Stimulated activated CD4-positive, alpha-beta T cell treated with anti-CD3 and anti-CD28 coated beads, TNF-alpha, amount 100 ng/mL, for 1 hour (primary cell): ENCODE measurements around the gene ARID5B.
"Not testable (repeated sequence)": the region's sequence is repeated elsewhere in the genome, so short reads cannot be mapped to it uniquely, and the experiment has no call there.

ENCODE experiments used
- DNase-seq, 3 donors: peaks; one replicate each; pipeline ENCODE4 v3.0.0-alpha.2; 2020; ENCODE audit warnings: low read depth in 3 of 3, low spot score in 1 of 3

ARID5B gene, protein sequence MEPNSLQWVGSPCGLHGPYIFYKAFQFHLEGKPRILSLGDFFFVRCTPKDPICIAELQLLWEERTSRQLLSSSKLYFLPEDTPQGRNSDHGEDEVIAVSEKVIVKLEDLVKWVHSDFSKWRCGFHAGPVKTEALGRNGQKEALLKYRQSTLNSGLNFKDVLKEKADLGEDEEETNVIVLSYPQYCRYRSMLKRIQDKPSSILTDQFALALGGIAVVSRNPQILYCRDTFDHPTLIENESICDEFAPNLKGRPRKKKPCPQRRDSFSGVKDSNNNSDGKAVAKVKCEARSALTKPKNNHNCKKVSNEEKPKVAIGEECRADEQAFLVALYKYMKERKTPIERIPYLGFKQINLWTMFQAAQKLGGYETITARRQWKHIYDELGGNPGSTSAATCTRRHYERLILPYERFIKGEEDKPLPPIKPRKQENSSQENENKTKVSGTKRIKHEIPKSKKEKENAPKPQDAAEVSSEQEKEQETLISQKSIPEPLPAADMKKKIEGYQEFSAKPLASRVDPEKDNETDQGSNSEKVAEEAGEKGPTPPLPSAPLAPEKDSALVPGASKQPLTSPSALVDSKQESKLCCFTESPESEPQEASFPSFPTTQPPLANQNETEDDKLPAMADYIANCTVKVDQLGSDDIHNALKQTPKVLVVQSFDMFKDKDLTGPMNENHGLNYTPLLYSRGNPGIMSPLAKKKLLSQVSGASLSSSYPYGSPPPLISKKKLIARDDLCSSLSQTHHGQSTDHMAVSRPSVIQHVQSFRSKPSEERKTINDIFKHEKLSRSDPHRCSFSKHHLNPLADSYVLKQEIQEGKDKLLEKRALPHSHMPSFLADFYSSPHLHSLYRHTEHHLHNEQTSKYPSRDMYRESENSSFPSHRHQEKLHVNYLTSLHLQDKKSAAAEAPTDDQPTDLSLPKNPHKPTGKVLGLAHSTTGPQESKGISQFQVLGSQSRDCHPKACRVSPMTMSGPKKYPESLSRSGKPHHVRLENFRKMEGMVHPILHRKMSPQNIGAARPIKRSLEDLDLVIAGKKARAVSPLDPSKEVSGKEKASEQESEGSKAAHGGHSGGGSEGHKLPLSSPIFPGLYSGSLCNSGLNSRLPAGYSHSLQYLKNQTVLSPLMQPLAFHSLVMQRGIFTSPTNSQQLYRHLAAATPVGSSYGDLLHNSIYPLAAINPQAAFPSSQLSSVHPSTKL

DNA sequence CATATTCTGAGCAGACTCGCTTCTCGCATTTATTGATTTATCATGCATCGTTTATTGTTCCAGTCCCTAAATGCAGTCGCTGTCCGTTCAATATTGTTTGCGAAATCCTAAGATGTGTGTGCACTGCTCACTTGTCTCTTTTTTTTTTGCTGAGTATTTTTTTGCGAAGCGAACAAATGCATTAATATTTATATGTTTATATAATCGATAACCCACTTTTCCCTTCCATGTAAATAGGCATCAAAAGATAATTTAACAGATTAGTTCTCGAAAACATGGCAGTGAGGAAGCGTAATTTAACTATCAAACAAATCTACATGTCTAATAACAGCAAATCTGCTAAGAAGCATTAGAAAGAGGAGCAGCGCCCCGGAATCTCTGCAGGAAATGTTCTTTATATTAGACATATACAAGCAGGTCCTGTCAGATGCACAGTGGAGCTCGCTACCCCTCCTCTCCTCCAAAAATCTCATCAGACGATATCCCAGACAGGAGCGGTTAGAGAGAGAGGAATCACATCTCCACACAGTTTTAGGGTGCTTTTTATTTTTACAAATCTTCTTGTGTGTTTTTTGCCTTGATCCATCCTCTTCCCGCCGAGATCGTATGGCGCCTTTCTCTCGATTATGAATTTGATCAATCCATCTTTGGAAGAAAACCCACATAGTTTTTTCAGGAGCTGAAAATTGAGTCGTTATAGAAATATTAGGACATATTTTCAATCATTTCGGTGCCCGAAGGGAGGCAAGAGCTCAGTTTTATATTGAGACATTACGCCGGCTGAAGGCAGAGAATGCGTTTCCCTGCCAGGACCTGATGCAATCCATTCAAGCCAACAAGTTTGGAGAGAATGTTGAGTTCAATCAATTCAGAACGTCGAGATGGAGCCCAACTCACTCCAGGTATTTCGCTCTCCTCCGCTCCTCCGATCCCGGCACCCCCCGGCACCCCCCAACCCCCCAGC lies at the start of gene ARID5B:
Gene ARID5B (plus strand): TSS at position 871 of the 964 bp plus-strand sequence. CDS start 11 bp downstream, at position 882.
- DNase-seq: peak in 1 of 3 donors; percentile 10

DNA sequence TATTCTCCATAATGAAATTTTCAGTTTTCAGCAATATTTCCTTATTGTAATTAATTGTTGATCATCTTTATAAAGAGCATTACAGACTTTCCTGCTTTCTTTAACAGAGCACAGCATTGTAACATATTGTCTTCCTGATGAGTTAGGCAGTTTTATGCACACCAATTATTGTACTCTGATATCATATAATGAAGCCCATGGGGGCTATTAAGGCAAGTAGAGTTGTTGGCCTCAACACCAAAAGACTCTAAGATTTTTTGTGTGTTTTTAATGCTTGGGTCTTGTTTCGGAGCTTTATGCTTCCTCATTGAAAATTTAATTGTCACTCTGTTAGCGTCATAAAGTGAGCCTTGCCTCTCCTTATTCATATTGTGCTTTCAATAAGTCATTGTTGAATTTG lies 49.2 kb upstream of the ARID5B start:
- no peak for DNase-seq

GRCh38 chr10:61855771-61856170 lies 45.7 kb upstream of the ARID5B start:
- no peak for DNase-seq

DNA sequence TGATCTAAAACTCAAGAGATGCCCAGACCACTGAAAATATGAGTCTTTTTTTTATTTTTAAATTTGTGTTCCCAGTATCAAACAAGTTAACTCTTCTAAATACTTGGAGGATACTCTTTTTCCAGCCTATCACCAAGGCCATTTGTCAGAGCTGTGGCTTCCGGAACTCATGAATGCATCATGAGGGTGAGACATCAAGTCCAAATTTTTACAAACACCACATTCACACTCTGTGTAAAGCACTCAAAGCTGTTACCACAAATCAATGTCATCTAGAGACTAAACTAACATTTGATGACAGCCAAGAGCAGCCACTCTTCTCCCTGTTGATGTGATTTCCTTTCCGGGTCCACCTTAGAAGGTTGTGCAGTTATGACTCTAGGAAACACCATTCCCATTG lies 43.8 kb upstream of the ARID5B start:
- no peak for DNase-seq

- DNase-seq: no peak
These were observed 41.7 kb upstream of the ARID5B start for GRCh38 chr10:61859786-61860185.

- no peak for DNase-seq
These were observed 40.3 kb upstream of the ARID5B start for GRCh38 chr10:61860964-61861758.

GRCh38 chr10:61863981-61864380 lies 37.5 kb upstream of the ARID5B start:
- DNase-seq: no peak

- no peak for DNase-seq
These were observed 34.7 kb upstream of the ARID5B start for GRCh38 chr10:61866700-61867368.

GRCh38 chr10:61867374-61867773 lies 34.1 kb upstream of the ARID5B start:
- DNase-seq: not testable (repeated sequence)

GRCh38 chr10:61867817-61868216 lies 33.7 kb upstream of the ARID5B start:
- peak in 2 of 3 donors; percentile 25 to 46 for DNase-seq

- no peak for DNase-seq
These were observed 32.3 kb upstream of the ARID5B start for GRCh38 chr10:61869041-61869675.

DNA sequence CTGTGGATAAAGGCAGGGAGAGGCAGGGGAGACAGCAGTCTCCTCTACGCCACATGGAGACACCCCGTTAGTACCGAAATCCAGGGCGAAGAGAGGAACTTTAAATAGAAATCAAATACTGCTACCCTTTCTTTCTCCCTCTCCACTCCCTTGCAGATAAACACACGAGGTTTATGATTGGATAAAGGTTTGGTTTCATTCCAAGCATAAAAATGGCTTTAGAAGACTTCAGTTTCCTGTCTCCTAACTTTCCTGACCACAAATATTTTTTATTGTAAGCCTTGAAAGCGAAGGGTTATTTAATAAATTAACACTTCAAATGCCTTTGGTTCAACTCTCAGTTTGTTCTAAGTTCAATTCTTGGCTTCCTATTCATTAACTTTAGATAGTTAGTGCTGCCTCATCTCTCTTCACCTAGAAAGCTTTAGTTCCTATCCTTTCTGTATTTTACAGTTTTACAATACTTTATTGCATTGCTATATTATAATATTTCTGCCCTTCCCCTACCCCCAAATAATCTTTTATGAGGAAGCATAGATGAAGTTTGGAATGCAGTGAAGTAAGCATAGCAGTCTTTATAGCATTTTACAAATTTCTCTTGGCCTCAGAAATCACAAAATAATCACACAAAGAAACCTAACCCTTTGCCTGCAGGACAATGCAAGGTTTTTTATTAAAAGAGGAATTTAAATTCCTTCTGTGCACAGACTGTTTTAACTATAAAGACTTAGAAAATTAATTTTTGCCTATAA lies 31.5 kb upstream of the ARID5B start:
- no peak for DNase-seq

DNA sequence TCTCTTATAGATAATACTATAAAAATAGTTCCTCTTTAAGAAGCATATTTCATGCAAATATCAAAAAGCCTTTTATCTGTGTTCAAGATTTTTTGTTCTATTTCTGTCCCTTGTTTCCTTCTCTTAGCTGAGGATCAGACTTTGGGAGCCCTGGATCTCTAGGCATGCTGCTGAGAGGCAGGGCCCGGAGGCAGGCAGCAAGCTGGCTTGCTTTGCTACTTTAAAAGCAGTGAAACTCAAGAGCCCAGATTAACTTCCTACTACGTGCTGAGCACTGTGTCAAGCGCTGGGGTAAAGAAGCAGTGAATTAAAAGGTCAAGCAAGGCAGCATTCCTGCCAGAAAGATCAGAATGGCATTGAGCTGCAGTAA lies 31.0 kb upstream of the ARID5B start:
- no peak for DNase-seq

GRCh38 chr10:61871487-61871886 lies 30.0 kb upstream of the ARID5B start:
- DNase-seq: no peak

- DNase-seq: no peak
These were observed 23.4 kb upstream of the ARID5B start for GRCh38 chr10:61877887-61878739.

DNA sequence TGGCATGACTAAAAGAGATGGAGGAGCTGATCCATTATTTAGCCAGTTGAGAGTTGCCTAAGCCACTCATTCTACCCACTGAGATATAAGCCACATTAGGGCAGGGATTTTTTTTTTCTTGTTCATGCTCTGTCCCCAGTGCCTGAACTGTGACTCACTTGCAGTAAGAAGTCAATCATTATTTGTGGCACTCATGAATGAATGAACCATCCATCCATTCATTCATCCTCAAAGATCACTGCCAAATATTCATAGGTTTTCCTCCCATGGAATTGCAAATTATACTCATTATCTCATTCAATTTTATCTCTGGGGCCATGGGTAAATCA lies 22.8 kb upstream of the ARID5B start:
- DNase-seq: no peak
